RKO (cell line): ENCODE results near the gene USP38.
"Not testable (repeated sequence)": the region's sequence is repeated elsewhere in the genome, so short reads cannot be mapped to it uniquely, and the experiment has no call there.

Experiments used
- DNase-seq: peaks from one replicate; pipeline ENCODE4 v3.0.0-alpha.2; 2016; ENCODE audit warnings: low spot score

USP38 gene, protein sequence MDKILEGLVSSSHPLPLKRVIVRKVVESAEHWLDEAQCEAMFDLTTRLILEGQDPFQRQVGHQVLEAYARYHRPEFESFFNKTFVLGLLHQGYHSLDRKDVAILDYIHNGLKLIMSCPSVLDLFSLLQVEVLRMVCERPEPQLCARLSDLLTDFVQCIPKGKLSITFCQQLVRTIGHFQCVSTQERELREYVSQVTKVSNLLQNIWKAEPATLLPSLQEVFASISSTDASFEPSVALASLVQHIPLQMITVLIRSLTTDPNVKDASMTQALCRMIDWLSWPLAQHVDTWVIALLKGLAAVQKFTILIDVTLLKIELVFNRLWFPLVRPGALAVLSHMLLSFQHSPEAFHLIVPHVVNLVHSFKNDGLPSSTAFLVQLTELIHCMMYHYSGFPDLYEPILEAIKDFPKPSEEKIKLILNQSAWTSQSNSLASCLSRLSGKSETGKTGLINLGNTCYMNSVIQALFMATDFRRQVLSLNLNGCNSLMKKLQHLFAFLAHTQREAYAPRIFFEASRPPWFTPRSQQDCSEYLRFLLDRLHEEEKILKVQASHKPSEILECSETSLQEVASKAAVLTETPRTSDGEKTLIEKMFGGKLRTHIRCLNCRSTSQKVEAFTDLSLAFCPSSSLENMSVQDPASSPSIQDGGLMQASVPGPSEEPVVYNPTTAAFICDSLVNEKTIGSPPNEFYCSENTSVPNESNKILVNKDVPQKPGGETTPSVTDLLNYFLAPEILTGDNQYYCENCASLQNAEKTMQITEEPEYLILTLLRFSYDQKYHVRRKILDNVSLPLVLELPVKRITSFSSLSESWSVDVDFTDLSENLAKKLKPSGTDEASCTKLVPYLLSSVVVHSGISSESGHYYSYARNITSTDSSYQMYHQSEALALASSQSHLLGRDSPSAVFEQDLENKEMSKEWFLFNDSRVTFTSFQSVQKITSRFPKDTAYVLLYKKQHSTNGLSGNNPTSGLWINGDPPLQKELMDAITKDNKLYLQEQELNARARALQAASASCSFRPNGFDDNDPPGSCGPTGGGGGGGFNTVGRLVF

DNA sequence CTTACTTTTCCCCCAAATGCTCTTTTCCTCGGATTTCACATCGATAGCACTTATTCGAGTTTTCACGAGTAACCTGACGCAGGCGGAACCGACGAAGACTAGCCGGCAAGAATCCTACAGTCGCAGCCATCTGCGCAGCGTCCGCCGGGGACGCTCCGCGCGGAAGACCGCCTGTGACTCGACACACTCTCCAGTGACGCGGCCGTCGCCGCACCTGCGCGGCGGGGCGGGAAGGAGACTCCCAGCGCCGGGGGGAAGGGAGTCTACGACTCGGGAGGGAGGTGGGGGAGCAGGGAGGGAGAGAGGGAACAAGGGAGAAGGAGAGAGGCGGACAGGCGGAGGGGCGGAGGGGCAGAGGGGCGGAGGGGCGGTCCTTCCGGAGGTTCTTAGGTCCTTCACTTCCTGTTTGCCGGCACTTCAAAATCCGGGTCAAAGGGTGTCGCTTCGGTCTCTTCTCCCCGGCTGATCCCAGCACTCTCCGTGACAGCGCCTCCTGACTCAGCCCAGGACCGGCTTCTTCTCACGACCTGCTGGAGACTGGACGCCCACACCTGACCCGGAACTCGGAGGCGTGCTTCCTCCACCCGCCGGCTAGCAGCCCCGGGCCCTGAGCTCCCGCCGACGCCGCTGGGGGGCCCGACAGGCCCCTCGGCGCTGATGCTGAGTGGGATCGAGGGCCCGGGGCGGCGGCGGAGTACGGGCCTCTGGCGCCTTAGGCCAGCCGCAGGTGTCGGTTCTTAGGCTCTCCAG is at the start of gene USP38:
Gene USP38 (plus strand): TSS at position 415 of the 750 bp plus-strand sequence. CDS start 534 bp downstream, outside the sequence.
- peak; percentile 97 for DNase-seq

DNA sequence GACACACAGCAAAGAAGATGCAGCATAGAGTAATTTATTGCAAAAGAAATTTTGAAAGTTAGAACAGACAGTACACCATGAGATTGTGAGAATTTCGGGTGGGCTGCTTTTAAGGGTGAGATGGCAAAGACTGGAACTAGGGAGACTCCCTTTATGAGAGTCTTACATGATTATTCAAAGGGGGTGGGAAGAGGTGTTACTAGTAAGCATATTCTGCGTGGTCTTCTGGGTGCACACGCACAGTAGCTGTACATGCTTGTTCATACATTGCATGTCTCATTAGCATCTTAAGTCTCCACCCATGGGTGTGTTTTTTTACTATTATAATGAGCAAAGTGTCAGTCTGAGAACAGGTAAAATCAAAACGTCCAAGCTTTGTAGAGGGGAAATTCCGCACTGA is 49.4 kb upstream of the USP38 start:
- DNase-seq, result no peak

DNA sequence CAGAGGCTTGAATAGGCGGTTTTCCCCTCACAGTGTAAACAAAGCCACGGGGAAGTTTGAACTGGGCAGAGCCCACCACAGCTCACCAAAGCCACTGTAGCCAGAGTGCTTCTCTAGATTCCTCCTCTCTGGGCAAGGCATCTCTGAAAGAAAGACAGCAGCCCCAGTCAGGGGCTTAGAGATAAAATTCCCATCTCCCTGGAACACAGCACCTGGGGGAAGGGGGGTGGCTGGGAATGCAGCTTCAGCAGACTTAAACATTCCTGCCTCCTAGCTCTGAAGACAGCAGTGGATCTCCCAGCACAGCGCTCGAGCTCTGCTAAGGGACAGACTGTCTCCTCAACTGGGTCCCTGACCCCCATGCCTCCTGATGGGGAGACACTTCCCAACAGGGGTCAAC is 44.0 kb upstream of the USP38 start:
- DNase-seq, result no peak

DNA sequence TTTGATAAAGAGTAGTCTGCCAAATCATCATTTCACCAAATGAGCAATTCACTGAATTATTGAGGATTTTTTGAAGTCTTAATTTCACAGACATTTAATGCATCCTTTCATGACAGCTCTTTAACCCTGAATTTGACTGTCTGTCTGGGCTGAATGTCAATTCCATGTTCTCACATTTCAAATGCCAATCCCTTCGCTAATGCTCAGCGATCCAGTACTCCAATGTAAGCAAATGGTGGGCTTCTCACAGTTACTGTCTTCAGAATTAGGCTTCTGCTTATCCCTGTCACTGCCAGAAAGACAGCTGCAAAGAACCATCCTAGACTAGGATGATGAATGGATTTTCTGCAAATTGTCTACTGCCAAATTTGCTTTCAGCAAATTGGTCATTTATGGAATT is 36.2 kb upstream of the USP38 start:
- no peak for DNase-seq

DNA sequence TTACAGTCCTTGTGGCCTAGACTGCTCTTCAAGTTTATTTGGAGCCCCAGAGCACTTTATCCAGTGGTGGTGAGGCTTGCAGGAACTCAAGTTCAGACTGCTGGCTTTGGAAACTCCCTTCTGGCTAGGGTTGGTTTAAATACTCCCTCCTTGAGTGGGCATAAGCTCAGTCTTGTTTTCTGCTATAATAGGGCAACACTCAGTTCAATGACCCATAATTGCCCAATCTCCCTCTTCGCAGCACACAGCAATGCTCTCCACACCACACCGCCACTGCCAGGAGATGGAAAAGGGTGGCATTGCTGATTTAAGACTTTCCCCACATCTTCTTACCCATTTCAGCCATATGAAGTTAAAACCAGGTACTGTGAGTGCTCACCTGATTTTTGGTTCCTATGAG is 27.9 kb upstream of the USP38 start:
- DNase-seq, result no peak

DNA sequence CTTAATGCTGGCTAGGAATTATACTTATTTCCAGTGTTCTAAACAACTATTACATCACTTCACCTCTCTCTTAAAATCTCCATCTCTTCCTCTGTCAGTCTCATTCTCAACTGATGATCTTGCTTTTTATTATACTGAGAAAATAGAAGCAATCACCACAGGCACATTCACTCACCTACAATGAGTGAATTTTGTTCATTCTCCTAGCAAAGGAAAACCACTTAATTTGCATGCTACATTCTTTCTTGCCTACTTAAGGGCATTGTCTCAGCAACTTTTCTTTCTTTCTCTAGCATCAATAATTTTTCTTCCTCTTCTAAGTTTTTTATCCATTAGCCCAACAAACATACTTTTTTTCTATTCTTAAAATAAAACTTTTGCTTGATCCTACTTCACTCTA is 21.1 kb upstream of the USP38 start:
- no peak for DNase-seq

DNA sequence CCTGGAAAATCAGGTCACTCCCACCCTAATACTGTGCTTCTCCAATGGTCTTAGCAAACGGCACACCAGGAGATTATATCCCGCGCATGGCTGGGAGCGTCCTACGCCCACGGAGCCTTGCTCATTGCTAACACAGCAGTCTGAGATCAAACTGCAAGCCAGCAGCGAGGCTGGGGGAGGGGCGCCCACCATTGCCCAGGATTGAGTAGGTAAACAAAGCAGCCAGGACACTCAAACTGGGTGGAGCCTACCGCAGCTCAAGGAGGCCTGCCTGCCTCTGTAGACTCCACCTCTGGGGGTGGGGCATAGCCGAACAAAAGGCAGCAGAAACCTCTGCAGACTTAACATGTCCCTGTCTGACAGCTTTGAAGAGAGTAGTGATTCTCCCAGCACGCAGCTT is 18.0 kb upstream of the USP38 start:
- not testable (repeated sequence) for DNase-seq

DNA sequence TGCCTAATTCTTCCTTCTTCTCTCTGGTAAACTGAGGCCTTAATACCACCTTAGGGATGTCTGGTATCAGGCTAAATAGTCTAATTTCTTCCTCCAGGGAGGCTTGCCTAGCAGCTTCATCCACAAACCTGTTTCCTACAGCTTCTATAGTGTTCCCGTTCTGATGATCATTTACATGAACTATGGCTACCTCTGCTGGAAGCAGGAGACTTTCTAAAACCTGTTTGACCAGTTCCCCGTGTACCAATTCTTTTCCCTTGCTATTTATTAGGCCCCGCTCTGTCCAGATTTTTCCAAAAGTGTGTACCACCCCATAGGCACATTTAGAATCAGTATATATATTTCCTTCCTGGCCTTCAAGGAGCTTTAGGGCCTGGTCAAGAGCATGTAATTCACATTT is 5.8 kb upstream of the USP38 start:
- no peak for DNase-seq

DNA sequence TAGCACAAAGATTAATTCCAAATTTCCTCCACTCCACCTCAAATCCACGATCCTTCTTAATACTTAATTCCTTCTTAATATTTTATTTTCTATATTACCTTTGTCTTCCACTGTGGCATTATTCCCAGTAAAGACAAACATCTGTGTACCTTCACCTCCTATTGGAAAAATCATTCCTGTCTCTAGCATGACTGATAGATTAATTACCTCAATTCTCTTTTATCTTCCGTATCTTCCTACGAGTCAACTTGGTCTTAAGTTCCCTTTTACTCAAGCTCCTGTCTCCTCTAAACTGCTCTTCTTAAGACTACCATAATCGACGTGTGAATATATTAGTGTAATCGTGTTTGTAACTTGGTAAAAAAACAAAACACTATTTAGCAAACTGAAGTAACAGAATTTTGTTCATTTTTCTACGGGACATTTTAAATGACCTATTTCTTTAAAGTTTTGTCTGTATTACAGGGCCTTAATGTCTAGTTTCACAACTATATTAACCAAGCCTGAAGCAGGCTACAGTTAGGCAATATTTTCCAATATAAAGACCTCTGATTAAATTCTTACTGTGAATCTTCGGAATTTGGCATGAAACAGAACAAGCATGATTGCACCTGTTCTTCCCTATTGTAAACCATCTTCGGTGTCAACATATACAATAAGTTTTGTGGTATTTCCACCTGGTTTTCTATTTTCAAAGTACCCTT is 1.1 kb upstream of the USP38 start:
- DNase-seq, result peak; percentile 49

DNA sequence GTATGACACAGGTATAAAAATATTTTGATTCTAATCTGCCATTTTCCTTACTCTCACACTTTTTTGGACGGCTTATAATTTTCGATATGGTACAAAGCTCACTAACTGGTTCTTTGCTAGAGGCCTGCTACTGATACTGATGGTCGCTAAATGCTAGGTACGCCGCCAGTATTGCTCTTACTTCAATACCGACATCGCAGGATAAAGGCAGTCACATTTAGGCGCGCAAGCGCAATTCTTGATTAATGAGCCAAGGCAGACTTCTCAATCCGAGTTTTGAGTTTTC is 557 bp upstream of the USP38 start:
- DNase-seq, result no peak

DNA sequence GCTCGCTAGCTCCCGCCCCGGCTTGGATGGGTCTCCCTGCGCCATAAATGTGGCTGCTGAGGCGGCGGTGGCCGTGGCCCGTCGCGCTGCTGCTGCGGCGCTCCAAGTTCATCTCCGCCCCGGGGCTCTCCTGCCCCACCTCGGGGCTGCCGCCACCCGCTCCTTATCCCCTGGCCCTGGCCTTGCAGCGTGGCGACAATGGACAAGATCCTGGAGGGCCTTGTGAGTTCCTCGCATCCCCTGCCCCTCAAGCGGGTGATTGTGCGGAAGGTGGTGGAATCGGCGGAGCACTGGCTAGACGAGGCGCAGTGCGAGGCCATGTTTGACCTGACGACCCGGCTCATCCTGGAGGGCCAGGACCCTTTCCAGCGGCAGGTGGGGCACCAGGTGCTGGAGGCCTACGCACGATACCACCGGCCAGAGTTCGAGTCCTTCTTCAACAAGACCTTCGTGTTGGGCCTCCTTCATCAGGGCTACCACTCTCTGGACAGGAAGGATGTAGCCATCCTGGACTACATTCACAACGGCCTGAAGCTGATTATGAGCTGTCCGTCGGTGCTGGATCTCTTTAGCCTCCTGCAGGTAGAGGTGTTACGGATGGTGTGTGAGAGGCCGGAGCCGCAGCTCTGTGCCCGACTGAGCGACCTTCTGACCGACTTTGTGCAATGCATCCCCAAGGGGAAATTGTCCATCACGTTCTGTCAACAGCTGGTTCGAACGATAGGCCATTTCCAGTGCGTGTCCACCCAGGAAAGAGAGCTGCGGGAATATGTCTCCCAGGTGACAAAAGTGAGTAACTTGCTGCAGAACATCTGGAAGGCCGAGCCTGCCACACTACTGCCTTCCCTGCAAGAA is 763 bp downstream of the USP38 start:
- DNase-seq, result peak; percentile 33

DNA sequence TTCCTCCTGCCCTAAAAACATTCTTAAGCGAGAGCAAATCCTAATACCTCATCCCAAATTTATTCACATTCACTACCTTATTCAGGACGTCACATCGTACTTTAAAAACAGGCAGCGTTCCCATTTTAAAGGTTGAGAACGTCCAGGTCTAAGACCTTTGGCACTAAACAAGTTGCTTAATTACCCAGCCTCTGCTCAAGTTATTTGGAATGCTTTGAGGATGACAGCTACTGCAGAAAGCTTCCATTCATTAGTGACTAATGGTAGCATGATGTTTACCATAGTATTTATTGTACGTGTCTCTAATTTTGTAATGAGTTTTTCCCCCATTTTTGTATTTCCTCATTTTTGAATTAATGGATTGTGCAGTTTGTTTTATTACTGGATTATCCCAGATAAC is 1.5 kb downstream of the USP38 start:
- DNase-seq, result peak; percentile 84

DNA sequence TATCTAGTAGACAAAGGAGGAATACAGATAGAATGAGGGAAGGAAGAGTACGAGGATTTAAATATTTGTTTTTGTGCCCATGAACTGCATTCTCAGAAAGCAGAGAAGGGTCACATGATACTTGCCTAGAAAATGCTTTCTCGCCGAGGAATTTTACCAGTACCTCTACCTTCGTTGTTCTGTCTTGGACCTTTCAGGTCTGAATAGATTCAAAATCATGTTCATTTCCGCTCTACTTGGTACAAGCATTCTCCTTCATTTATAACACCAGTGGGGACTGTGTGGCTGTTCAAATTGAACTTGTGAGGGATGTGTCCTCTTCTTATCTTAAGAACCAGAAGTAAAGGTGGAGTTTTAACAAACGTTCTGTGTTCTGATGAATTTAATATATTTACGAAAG is 1.9 kb downstream of the USP38 start:
- DNase-seq, result peak; percentile 38

DNA sequence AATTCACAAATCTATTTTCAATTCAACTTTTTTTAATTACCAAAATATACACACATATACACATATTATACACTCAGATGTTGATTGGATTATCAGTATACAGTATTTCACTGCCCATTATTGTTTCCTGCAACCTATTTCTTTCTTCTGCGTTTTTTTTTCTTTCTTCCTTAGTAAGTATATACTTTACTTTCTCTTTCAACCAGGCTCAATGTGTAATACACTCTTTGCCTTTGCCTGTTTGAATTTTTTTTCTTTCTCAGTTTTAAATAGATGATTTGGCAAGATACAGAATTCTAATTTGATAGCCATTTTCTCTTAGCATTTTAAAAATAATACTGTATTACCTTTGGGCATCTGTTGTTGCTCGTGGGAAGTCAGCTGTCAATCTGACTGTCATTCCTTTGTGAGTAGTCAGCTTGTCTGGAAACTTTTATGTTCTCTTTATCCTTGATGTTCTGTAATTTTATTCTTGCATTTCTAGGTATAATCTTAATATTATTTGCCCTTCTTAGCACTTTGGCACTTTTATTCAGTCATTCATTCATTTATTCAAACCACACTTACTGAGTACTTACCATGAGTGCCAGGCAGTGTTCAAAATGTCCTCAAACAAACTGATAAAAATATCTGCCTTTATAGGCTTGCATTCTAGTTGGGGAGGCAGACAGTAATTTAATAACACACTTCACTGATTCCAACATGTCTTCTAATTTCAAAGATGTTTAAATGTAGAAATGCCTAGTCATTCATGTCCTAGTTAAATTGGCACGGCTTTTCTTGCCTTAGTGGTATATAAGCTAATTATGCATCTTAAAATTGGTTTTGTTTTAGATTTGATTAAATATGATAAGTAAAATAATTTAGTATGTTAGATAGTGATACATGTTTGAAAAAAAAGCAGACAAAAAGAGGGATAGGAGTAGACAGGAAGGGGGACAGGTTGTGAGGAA is 3.7 kb downstream of the USP38 start:
- peak; percentile 47 for DNase-seq

DNA sequence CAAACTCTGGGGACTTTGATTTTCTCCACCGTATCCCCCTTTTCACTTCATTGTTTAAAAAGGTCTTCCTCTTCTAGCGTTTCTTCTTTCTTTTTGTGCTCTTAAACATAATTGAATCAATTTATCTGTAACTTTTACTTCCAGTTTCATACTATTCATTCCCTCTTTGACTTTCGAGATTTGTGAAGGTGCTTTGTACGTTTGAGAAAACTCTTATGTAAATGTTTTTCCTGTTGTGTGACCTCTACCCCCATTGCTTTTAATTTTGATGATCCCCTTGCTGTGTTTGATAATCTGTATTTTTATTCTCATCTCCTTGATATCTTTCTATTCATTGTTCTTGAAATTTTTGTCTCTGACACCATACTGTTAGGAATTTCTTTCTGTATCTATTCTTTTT is 4.8 kb downstream of the USP38 start:
- no peak for DNase-seq

DNA sequence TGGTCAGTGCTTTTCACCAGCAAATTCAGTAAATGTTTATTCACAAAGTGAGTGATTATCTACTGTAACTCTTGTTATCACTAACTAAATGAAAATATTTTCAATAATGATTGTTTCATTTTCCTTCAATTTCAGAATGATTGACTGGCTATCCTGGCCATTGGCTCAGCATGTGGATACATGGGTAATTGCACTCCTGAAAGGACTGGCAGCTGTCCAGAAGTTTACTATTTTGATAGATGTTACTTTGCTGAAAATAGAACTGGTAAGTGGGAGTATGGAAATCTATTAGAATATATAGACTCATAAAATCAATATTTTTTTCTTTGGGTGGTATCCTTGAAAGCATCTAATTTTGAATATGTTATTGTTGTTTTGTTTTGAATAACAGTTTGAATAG is 10.9 kb downstream of the USP38 start:
- DNase-seq, result no peak

DNA sequence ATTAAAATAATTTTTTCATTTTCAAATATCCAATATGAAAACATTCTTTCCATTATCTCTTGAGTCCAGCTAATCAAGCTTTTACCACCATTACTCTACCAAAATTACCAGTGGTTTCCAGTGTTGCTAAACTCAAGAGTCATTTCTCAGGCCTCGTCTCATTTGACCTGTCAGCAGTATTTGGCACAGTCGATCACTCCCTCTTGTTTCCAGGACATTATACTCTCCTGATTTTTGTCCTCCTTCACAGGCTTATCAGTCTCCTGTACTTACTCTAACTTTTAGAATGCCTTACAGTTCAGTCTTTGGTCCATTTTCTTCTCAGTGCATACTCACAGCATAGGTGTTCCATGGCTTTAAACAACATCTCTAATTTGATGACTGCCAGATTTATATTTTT is 11.6 kb downstream of the USP38 start:
- DNase-seq, result no peak

DNA sequence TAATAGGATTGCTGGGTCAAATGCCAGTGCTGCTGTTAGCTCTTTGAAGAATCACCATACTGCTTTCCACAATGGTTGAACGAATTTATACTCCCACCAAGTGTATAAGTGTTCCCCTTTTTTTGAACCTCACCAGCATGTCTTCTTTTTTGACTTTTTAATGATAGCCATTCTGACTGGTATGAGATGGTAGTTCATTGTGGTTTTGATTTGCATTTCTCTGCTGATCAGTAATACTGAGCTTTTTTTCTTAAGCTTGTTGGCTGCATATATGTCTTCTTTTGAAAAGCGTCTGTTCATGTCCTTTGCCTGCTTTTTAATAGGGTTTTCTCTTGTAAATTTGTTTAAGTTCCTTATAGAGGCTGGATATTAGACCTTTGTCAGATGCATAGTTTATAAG is 14.8 kb downstream of the USP38 start:
- DNase-seq, result no peak

DNA sequence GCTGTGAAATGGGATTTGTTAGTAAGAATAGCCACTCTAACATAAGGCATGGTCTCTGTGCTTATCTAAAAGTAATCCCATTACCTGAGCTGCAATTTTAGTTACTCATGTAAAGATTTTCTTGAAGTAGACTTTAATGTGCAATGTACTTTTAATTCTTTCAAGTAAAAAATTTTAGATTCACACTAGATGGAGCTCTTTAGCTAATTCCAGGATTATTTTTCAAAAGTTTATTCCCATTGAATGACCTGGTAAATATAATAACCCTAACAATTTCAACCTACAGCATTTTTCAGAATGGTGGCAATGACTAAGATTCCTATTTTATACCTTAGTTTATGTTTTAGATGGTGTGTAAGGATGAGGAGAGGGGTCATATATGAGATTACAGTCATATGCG is 18.1 kb downstream of the USP38 start:
- peak; percentile 40 for DNase-seq

DNA sequence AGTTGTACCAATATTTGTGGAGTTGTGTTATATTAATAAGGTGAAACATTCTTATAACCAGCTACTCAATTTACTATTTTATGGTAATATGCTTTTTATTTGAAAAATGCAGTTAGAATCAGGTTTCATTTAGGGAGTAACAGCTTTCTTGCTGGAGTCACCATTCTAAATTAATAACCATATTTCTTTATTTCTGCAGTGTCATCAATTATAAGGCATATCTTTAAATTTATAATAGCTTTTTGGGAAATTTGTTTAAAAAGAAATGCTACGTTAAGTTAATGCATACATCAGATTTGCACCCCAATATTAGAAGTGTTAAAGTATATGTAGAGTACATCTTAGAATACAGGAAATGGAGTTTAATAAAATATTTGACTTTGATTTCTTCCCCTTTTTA is 18.9 kb downstream of the USP38 start:
- no peak for DNase-seq
